Measurements from ENCODE around the gene GBP6. TPM values are rescaled to one million over a fixed set of nuclear protein-coding genes. Genes with fewer than 3 reads are reported as not detected.

The GBP6 gene
- total and polyA plus RNA-seq, 2 donors (not counting 1 experiment from before 2014, with no cell fraction given) = 0.12 TPM; not detected in 1

- Histone ChIP-seq H3K4me3 (ENCODE audit: control extremely low read depth in 1 of 5, extremely low read depth in 1 of 5, insufficient read depth in 1 of 5, low read depth in 2 of 5, low read length in 4 of 5) (no peak overlapping the region), H3K4me1 (ENCODE audit: control insufficient read depth in 2 of 2, insufficient read depth in 2 of 2, low read length in 2 of 2) (no peaks in the 10 kb centered on the region), H3K79me2 (ENCODE audit: control insufficient read depth, insufficient read depth, low read length) (no peaks in the 10 kb centered on the region), H2AFZ (ENCODE audit: insufficient read depth, low read depth, low read length, poor library complexity, severe bottlenecking) (no peak overlapping the region), H3K36me3 (replicated peaks in 1 of 2; ENCODE audit: control extremely low read depth in 1 of 2, control insufficient read depth in 1 of 2, extremely low read depth in 1 of 2, insufficient read depth in 2 of 2, low read length in 1 of 2) (no peaks in the 10 kb centered on the region), H3K27me3 (replicated peaks in 1 of 4; ENCODE audit: control extremely low read depth in 1 of 4, control insufficient read depth in 3 of 4, insufficient read depth in 4 of 4, low read length in 3 of 4) (no peaks in the 10 kb centered on the region), H4K20me1 (ENCODE audit: control insufficient read depth, insufficient read depth, low read length, poor library complexity, severe bottlenecking) (no peaks in the 10 kb centered on the region), H3K27ac (ENCODE audit: low read length in 2 of 2) (no peak overlapping the region), H3K4me2 (replicated peaks; ENCODE audit: low read depth, low read length, poor library complexity, severe bottlenecking) (no peak overlapping the region), H3K9me3 (ENCODE audit: control extremely low read depth in 1 of 3, control insufficient read depth in 2 of 3, insufficient read depth in 1 of 3, low read length in 2 of 3) (no peaks in the 10 kb centered on the region), H3K9ac (ENCODE audit: low read length) (no peak overlapping the region)
- intact Hi-C loops (cut with micrococcal nuclease) = no loop called here
- Mint-ChIP-seq H3K27me3 (no peaks in the 10 kb centered on the region), H3K27ac (no peak overlapping the region), H3K4me1 (peaks cover 2% of the 10 kb centered on the region), H3K4me3 (no peak overlapping the region), H3K9me3 (ENCODE audit: insufficient read depth) (no peaks in the 10 kb centered on the region)
- DNase-seq = no peak
- ChIA-PET POLR2A (no interaction called here), CTCF (interaction anchor here (1.1 kb wide), 1 partner anchor 266 kb away, joined by 3 read pairs; no protein-coding TSS in a partner anchor)
- no peak for ATAC-seq (ENCODE audit: low read depth)
- WGBS (ENCODE audit: insufficient coverage) = no CpG with 5 or more reads among the region's 1 CpG
- TF ChIP-seq EZH2 (IDR thresholded peaks at IDR 0.05; ENCODE audit: borderline replicate concordance, insufficient read depth, low read depth, low read length, poor library complexity, severe bottlenecking) (no peak), CTCF (IDR thresholded peaks at IDR 0.05) (no peak)
Measured at GRCh38 chr1:89351597-89352311, 12.1 kb upstream of the GBP6 start.

GRCh38 chr1:89352421-89352820 is 11.4 kb upstream of the GBP6 start:
- Histone ChIP-seq H3K4me1 (ENCODE audit: control insufficient read depth in 2 of 2, insufficient read depth in 2 of 2, low read length in 2 of 2) (no peaks in the 10 kb centered on the region), H3K9ac (ENCODE audit: low read length) (no peak overlapping the region), H4K20me1 (ENCODE audit: control insufficient read depth, insufficient read depth, low read length, poor library complexity, severe bottlenecking) (no peaks in the 10 kb centered on the region), H3K9me3 (ENCODE audit: control extremely low read depth in 1 of 3, control insufficient read depth in 2 of 3, insufficient read depth in 1 of 3, low read length in 2 of 3) (no peaks in the 10 kb centered on the region), H3K27me3 (replicated peaks in 1 of 4; ENCODE audit: control extremely low read depth in 1 of 4, control insufficient read depth in 3 of 4, insufficient read depth in 4 of 4, low read length in 3 of 4) (no peaks in the 10 kb centered on the region), H3K79me2 (ENCODE audit: control insufficient read depth, insufficient read depth, low read length) (no peaks in the 10 kb centered on the region), H3K36me3 (replicated peaks in 1 of 2; ENCODE audit: control extremely low read depth in 1 of 2, control insufficient read depth in 1 of 2, extremely low read depth in 1 of 2, insufficient read depth in 2 of 2, low read length in 1 of 2) (no peaks in the 10 kb centered on the region), H3K4me3 (ENCODE audit: control extremely low read depth in 1 of 5, extremely low read depth in 1 of 5, insufficient read depth in 1 of 5, low read depth in 2 of 5, low read length in 4 of 5) (no peak overlapping the region), H2AFZ (ENCODE audit: insufficient read depth, low read depth, low read length, poor library complexity, severe bottlenecking) (no peak overlapping the region), H3K4me2 (replicated peaks; ENCODE audit: low read depth, low read length, poor library complexity, severe bottlenecking) (no peak overlapping the region), H3K27ac (ENCODE audit: low read length in 2 of 2) (no peak overlapping the region)
- ChIA-PET CTCF (interaction anchor here (1.1 kb wide), 1 partner anchor 267 kb away, joined by 3 read pairs; no protein-coding TSS in a partner anchor), POLR2A (no interaction called here)
- no peak overlapping the region for H3K27ac Mint-ChIP-seq
- TF ChIP-seq EZH2 (IDR thresholded peaks at IDR 0.05; ENCODE audit: borderline replicate concordance, insufficient read depth, low read depth, low read length, poor library complexity, severe bottlenecking) = no peak
- TF ChIP-seq CTCF (IDR thresholded peaks at IDR 0.05) = no peak
- ATAC-seq (ENCODE audit: low read depth) (no peak), DNase-seq (no peak)
- peaks cover 2% of the 10 kb centered on the region for H3K4me1 Mint-ChIP-seq
- no CpG with 5 or more reads among the region's 2 CpGs for WGBS (ENCODE audit: insufficient coverage)
- no peaks in the 10 kb centered on the region for H3K27me3 Mint-ChIP-seq
- intact Hi-C loops (cut with micrococcal nuclease) = no loop called here
- H3K4me3 Mint-ChIP-seq = no peak overlapping the region
- H3K9me3 Mint-ChIP-seq (ENCODE audit: insufficient read depth) = no peaks in the 10 kb centered on the region

Data from B cell (primary cell).